HG03095 (cell line): ENCODE measurements around the gene JAKMIP1.
"Not testable (repeated sequence)": the region's sequence is repeated elsewhere in the genome, so short reads cannot be mapped to it uniquely, and the experiment has no call there.

Experiments
- ATAC-seq: cut with Tn5 transposase; IDR thresholded peaks from one replicate; pipeline ENCODE4 v1.9.1; 2021; ENCODE audit warnings: moderate library complexity; ENCODE audit not compliant: unreplicated experiment

The JAKMIP1 gene

DNA sequence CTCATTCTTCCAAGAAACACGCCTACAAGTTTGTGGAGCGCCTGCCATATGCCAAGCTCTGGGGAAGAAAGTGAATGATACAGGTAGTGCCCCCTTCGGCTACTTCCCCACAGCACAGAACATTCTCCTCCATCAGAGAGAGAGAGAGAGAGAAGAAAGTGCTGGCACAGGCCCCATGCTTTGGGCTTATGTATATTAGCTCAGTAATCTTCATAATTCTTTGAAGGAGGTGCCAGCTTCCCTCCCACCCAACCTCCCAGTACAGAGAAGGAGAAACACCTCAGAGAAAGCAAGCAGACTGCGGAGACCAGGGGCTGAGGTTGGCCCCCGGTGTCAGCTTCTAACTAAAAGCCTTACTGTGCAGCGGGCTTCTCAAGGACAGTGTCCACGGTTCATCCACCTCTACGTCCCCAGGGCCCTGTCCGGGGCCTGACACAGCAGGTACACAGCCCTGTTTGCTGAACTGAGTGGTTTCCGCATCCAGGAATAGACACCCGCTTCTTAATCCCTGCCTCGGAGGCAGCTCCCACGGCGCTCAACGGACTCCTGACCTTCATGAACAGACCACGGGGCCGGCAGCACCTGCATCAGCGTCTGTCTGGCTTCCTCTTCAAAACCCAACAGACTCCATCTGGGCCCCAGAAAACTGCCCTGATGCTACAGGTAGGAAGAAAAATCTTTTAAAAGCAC lies 50.2 kb downstream of the JAKMIP1 start:
- ATAC-seq = no peak

DNA sequence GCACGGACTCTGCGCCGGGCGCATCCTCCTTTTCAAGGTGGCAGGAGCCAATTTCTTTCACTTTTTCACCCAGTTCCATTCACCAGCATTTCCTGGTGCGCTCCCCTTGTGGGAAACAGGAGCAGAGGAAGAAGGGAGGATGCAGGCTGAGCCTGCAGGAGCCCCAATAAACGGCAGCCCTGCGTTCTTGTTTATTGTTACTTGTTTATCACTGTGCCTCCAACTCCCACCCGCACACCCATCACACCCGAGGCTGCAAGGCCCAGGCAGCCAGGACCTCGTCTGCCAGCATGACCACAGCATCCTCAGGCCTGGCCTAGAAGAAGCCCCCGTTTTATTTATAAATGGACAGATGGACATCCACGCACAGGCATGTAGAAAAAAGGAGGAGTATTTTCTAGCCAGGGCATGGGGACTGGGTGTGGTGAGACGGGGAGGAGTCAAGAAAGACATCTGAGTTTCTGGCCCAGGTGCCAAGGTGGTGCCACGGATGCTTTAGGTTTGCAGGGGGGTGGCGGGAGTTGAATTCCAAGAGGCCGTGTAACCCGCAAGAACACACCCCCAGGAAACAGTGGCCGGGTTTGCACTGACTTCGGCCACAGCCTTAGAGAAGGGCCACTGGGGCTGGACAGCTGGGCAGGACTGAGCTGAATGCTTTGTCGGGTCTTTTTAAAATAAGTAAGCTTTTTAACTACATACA lies 51.7 kb downstream of the JAKMIP1 start:
- no peak for ATAC-seq

DNA sequence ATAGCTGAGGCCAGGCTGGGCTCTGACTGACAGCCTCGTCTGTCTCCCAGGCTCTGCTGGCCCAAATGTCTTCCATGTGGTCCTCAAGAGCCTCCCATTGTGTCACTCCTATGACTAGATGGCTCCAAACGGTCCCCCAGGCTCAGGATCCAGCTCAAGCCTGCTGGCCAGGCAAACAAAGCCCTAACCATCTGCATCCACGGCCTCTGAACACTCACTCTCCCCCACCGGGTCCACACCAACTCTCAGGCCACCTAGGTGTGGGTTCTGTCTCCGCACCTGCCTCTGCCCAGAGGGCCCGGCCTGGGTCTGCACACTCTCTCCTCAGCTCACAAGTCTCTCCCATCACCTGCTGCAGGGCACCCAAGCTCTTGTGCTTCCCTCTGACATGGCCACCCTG lies 52.9 kb downstream of the JAKMIP1 start:
- no peak for ATAC-seq

DNA sequence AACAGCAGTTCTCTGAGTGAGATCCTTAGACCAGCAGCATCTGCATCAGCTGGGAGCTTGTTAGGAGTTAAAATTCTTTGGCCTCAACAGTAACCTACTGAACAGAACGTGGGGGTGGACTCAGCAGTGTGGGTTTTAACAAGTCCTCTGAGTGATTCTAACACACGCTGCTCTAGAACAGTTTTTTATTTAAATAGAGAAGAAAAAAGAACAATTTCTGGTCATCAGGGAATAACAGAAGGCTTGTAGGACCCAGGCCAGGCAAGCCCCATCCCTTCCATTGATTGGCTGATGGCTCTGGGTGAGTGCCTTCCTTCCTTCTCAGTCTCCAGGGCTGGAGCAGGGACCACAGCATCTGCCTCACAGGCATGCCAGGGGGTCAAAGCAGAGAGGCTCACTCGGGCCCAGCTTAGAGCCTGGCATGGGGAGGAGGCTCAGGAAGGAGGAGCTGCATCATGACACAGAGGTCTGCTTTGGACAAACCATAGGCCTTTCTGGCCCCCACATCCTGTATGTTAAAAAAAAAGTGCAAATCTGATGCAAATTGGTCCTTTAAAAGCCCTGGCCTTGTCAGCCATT lies 56.7 kb downstream of the JAKMIP1 start:
- ATAC-seq = no peak

DNA sequence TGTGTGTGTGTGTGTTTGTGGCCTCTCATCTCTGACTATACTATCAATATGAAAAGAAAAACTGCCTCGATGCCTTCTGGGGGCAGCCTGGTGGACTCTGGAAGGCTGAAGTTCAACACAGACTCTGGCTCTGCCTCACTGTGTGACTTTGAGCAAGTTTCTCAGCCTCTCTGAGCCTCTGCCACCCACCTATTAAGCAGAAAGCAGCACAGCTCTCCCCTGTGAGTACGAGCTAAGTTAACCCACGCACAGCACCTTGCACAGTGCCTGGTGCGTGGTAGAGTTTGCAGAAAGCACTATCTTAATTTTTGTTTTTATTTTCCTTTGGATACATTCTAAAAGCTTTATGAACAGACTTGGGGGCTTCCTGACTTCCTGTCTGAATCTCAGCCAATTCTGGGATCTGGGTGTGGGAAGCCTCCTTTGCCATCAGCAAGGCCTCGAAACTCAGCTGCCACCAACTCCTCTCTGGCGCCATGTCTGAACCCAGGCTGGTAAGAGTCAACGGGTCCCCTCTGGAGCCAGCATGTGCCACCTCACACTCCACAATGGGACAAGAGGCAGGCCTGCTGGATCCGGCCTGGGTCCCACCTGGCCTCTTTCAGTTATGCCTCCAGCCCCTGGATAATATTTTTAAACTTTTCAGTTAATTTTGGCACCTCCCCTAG lies 57.3 kb downstream of the JAKMIP1 start:
- no peak for ATAC-seq

DNA sequence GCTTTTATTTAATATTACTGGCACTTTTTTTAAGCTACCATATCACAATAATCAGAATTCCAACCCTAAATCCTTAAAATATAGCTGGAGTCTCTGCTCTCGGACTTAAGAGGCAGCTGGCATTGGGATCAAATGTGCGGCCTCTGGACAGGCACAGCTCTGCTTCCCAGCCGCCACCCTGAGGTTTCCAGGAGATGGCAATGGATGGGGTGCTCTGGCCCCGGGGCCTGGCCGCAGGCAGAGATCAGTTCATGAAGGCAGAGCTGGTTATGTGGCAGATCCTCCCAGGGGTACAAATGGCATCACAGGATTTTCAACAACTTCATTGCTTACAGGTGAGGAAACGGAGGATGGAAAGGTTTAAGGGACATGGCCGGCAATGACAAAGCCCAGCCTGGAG lies 57.8 kb downstream of the JAKMIP1 start:
- ATAC-seq = no peak

DNA sequence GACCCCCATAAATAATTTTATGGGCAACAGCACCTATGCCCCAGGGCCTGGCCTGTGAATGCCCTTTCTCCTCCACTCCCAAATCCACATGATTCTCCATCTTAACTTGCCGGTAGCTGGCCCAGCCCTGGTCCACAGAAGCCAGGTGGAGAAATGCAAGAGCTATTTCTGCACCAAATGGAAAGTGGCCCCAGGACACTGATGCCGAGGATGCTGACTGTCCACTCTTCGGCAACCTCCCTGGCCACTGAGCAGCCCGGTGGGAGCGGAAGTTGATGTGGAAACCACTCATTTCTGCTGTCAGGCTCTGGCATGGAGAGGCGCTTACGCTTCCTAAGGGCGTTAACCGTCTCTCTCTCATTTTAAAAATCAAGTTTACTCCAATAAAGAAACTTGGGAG lies 58.8 kb downstream of the JAKMIP1 start:
- no peak for ATAC-seq

DNA sequence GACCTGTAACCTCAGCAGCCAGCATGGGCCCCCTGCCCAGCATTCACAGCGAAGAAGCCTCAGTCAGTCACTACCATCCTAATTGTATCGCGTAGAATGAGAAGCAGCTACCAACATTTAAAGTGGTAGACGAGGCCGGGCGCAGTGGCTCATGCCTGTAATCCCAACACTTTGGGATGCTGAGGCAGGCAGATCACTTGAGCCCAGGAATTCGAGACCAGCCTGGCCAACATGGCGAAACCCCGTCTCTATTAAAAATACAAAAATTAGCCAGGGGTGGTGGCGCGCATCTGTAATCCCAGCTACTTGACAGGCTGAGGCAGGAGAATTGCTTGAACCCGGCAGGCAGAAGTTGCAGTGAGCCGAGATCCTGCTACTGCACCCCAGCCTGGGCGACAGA lies 59.3 kb downstream of the JAKMIP1 start:
- not testable (repeated sequence) for ATAC-seq

DNA sequence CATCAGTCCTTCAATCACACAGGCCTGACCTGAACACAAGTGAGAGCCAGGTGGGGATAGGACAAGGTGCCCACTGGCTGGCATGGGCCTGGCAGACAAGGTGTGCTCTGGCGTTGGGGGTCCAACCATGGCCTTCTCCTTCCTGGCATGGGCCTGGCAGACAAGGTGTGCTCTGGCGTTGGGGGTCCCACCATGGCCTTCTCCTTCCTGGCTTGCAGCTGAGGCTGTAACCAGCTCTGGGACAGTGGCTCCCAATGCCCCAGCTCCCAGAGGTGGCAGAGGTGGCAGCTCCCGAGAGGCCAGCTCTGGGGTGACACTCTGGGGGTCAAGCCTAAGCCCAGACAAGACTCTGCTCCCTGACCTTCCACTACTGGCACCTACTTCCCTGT lies 62.6 kb downstream of the JAKMIP1 start:
- ATAC-seq = no peak

DNA sequence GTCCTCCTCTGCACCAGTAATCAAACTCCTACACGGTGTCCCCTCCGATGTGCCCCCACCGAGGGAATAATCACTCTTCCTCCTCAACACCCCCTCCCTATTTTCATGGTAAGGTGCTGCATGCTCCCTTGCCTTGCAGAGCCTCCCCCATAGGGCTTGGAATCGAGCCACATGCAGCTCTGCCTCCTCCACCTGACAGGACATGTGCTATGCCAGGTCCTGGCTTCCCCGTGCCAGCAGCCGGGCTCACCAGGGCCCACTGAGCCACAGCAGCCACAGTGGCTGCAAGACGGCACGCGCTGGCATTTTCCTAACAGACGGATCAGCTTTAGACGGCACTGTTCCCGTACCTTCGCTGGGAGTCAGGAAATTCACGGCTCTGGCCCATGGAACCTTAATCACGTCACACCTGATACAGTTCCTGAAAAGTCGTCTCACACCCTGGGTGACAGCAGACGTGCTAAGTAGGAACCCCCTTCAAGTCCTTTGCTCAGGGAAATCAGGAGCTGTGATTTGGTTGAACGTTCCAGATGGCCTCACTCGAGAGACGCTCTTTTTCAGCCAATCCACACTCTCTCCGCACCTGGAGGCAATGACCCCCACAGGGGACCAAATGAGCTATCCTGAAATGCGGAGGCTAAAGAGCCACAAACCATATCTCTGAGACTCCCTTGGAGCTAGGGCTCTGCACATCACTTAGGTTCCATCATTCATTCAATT lies 63.2 kb downstream of the JAKMIP1 start:
- no peak for ATAC-seq

DNA sequence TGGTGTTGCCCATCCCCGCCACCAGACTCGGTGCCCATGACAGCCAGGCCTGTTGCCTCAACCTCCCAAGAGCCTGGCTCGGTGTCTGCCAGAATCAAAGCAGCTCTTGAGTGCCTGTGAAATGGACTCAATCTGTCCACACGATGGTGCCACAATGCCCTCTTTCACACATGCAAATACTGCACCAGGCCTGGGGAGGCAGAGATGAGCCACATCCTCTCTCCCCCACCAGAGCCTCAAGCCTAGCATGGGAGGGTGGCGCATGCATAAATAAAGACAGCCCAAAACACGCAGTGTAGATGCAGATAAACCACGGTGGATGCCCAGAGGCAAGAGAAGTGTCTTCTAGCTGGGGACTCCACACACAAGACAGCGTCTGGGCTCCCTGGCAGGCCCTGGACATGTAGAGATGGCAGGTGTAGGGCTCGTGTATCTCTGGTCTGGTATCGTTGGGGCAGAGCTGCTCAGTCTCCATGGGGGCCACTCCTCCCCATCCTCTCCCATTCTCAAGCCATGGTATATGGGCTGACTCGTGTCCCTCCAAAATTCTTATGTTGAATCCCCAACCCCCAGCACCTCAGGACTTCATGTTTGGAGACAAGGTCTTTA lies 65.6 kb downstream of the JAKMIP1 start:
- ATAC-seq = peak; percentile 78

DNA sequence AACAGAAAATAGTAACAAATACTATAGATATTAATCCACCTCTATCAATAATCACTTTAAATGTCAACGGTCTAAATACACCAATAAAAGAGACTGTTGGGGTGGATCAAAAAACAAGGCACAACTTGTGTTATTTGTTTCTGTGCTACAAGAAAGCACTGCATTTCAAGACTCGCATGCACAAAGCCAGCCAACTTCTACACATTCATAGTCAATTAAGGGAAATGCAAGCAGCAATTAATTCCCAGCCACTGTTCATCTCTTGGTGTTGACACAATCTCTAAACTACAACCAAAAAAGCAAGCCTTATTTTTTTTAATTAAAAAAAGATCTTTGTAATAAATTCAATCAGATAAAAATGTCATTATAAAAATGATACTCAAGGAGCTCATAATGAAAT lies 67.6 kb downstream of the JAKMIP1 start:
- no peak for ATAC-seq

DNA sequence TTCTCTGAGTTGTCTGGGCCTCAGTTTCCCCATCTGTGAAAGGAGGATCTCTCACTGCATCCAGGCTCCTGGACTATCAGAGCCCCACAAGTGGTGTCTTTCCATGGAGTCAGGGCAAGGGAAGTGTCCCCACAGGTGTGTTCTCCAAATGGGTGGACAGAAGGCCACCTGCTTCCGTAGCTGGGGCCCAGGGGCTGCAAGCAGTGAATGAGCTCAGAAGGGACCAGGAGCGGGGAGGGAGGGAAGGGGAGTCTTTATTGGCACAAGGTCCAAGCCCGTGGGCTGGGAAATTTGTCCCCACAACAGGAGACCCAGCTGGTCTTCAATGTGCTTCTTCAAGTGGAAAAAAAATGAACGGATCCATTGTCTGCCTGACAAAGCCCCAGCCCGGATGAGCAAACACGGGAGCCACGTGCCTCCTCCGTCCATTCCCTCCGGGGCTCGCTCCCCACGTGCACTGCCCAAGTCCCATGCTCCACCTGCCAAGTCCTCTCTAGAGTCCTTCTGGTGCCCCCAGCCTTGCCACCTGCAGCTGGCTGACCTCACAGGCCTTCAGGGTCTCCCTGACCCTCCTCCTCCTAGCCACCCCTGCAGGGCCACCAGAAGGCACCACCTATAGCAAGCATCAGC lies 72.0 kb downstream of the JAKMIP1 start:
- ATAC-seq = no peak

DNA sequence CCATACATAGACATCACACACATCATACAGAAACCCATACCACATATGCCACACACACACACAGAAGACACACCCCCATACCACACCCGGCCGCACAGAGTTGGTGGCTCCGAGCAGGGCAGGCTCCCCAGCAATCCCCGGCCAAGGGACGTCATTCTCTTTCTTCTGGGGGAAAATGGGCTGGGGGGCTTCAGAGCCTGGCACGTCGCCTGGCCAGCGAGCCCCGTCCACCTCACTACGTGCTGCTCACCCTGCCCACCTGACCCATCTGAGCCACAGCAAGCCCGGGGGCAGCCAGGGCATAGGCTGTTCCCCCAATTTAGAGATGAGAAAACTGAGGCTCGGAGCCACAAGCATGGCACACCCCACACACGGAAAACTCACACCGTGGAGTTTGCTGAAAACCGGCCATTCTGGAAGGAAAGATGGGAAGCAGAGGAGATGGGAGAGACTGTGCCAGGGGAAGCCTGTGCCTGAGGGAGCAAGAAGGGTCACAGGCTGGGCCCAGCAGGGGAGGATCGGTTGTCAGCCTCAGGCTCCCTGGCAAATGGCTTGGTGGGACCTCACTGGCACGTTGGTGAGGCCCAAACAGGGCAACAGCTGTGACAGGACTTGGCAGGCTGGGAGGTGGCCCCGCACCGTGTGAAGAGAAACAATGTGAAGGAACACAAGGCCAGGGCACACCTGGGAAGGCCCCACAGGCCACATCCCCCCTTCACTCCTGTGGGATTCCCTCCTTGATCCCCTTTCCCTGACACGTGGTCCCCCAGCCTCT lies 73.2 kb downstream of the JAKMIP1 start:
- no peak for ATAC-seq

DNA sequence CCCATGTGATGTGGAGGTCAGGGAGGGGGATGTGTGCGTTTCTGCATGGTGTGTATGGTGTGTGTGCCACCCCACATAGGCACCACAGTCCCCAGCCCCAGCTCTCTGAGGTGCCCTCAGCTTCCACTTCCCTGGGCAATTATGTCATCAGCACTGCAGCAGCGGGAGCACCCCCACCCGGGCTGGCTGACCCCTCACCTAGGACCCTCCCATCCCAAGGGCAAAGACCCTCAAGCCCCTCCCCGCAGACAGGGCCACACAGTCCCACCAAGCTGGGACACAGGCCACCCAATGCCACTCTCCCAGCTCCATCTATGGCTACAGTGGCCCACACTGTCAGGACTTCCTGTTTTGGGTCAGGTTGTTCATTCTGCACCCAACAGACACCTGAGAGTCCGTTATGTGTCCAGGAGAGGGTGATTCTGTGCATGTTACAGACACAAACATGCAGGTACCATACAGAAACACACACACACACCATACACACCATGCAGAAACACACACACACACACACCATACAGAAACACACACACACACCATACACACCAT lies 75.2 kb downstream of the JAKMIP1 start:
- no peak for ATAC-seq

DNA sequence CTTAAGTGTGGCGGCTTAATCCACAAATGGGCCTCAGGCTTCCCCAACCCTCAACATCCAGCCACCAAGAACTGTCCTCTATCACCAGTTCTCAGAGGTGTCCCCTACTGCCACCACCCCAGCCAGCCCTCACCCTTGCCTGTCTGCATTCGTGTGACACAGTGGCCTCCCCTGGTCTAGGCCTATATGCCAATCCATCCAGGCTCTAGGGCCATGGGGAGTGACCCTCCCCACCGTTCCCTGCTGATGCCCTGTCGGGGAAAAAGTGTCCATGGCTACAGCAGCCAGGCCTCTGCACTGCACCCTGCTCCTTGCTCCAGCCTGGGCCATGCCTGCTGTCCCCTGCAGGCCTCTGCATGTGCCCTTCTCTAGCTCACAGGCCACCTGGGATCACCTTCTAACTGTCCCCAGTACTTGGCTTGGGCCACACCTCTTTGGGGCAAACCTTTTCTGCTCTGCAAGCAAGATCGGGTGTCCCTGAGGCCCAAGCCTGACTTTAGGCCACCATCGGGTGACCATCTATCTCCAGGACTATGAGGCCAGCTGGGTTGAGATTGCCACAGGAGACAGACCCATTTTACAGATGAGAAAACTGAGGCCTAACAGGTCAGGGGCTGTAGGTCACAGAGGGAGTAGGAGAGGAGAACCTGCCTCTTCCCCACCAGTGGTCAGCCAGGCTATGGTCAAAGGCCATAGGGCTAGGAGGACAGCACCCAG lies 75.8 kb downstream of the JAKMIP1 start:
- ATAC-seq = no peak

DNA sequence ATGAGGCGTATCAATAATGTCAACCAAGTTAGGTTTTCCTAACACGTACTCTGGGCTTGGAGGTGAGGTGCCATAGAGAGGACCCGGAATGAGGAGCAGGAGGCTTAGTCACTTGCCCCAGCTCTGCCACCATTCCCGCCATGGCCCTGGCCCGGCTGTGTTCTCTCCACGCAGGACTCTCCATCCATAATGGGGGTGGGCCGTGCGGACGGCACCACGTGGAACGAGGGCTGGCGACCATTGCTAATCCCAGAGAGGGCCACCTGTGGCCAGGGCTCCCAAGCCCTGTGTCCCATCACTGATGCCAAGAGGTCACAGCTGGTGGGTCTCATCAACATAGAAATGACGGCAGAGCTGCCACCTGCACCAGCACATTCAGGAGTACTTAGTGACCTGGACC lies 76.4 kb downstream of the JAKMIP1 start:
- no peak for ATAC-seq

DNA sequence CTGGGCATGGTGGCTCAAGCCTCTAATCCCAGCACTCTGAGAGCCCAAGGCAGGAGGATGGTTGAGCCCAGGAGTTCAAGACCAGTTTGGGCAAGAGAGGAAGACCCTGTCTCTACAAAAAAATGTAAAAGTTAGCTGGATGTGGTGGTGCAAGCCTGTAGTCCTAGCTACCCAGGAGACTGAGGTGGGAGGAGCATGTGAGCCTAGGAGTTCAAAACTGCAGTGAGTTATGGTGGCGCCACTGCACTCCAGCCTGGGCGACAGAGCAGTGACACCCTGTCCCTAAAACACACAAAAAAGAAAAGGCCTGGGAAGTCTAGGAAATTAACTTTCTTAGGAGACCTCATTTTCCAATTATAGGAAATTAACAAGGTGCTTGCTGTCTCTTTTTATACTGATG lies 76.8 kb downstream of the JAKMIP1 start:
- no peak for ATAC-seq

DNA sequence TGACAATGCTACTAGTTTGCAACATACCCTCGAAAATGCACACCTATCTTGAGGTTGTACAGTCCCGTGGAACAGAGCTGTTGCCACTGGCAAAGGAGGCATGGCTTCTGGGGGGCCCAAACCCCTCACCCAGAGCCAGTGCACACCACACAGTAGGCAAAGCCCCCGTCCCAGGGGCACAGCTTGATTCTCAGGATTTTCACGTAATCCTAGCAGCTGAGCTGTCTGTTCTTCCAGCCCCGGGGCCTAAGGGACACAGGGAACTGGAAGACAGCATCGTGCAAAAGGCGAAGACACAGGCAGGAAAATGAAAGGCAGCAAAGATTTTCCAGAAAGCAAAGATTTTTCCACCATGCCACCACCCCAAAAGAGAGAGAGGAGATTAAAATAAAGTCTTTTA lies 77.2 kb downstream of the JAKMIP1 start:
- ATAC-seq = no peak
